ENCODE data around the gene PPDPF.

Gene PPDPF

GRCh38 chr20:63484651-63485403 is 35.7 kb upstream of the PPDPF start:
- no peaks in the 10 kb centered on the region for H3K36me3 ChIP-seq (ENCODE audit: insufficient read depth, low read length)
- H3K27ac ChIP-seq, result no peak overlapping the region
- no peaks in the 10 kb centered on the region for H3K9me3 ChIP-seq (ENCODE audit: low read depth, low read length)
- H3K9ac ChIP-seq (ENCODE audit: insufficient read length), result no peak overlapping the region
- no peak overlapping the region for H3K4me3 ChIP-seq
- no peak for TF ChIP-seq POLR2AphosphoS5 (IDR thresholded peaks at IDR 0.05; ENCODE audit: borderline replicate concordance, low read depth, low read length)
- no peak for DNase-seq (ENCODE audit: low read depth, low spot score)

GRCh38 chr20:63486300-63486855 is 34.2 kb upstream of the PPDPF start:
- H3K4me3 ChIP-seq, result no peak overlapping the region
- H3K36me3 ChIP-seq (ENCODE audit: insufficient read depth, low read length), result no peaks in the 10 kb centered on the region
- H3K9me3 ChIP-seq (ENCODE audit: low read depth, low read length), result no peaks in the 10 kb centered on the region
- DNase-seq (ENCODE audit: low read depth, low spot score), result no peak
- H3K27ac ChIP-seq, result no peak overlapping the region
- H3K9ac ChIP-seq (ENCODE audit: insufficient read length), result no peak overlapping the region
- TF ChIP-seq FOXP2 (optimal IDR thresholded peaks at IDR 0.05; ENCODE audit: control extremely low read depth, extremely low read length, insufficient read depth), result no peak
- TF ChIP-seq POLR2AphosphoS5 (IDR thresholded peaks at IDR 0.05; ENCODE audit: borderline replicate concordance, low read depth, low read length), result no peak
- no peak for TF ChIP-seq EZH2 (IDR thresholded peaks at IDR 0.05)

GRCh38 chr20:63487116-63487764 is 33.3 kb upstream of the PPDPF start:
- Histone ChIP-seq H3K9me3 (ENCODE audit: low read depth, low read length) (no peaks in the 10 kb centered on the region), H3K4me3 (no peak overlapping the region), H3K9ac (ENCODE audit: insufficient read length) (no peak overlapping the region), H3K27ac (no peak overlapping the region), H3K36me3 (ENCODE audit: insufficient read depth, low read length) (no peaks in the 10 kb centered on the region)
- no peak for TF ChIP-seq POLR2AphosphoS5 (IDR thresholded peaks at IDR 0.05; ENCODE audit: borderline replicate concordance, low read depth, low read length)
- no peak for TF ChIP-seq FOXP2 (optimal IDR thresholded peaks at IDR 0.05; ENCODE audit: control extremely low read depth, extremely low read length, insufficient read depth)
- TF ChIP-seq EZH2 (IDR thresholded peaks at IDR 0.05), result no peak
- no peak for DNase-seq (ENCODE audit: low read depth, low spot score)

GRCh38 chr20:63487781-63488241 is 32.8 kb upstream of the PPDPF start:
- H3K9ac ChIP-seq (ENCODE audit: insufficient read length), result no peak overlapping the region
- H3K9me3 ChIP-seq (ENCODE audit: low read depth, low read length), result no peaks in the 10 kb centered on the region
- no peaks in the 10 kb centered on the region for H3K36me3 ChIP-seq (ENCODE audit: insufficient read depth, low read length)
- H3K4me3 ChIP-seq, result no peak overlapping the region
- TF ChIP-seq POLR2AphosphoS5 (IDR thresholded peaks at IDR 0.05; ENCODE audit: borderline replicate concordance, low read depth, low read length) (no peak), FOXP2 (optimal IDR thresholded peaks at IDR 0.05; ENCODE audit: control extremely low read depth, extremely low read length, insufficient read depth) (no peak), EZH2 (IDR thresholded peaks at IDR 0.05) (no peak)
- H3K27ac ChIP-seq, result no peak overlapping the region
- no peak for DNase-seq (ENCODE audit: low read depth, low spot score)

- Histone ChIP-seq H3K36me3 (ENCODE audit: insufficient read depth, low read length) (no peaks in the 10 kb centered on the region), H3K9me3 (ENCODE audit: low read depth, low read length) (no peaks in the 10 kb centered on the region), H3K4me3 (no peak overlapping the region), H3K9ac (ENCODE audit: insufficient read length) (no peak overlapping the region), H3K27ac (no peak overlapping the region)
- no peak for DNase-seq (ENCODE audit: low read depth, low spot score)
- TF ChIP-seq POLR2AphosphoS5 (IDR thresholded peaks at IDR 0.05; ENCODE audit: borderline replicate concordance, low read depth, low read length), result no peak
- no peak for TF ChIP-seq FOXP2 (optimal IDR thresholded peaks at IDR 0.05; ENCODE audit: control extremely low read depth, extremely low read length, insufficient read depth)
- no peak for TF ChIP-seq EZH2 (IDR thresholded peaks at IDR 0.05)
These were observed 32.0 kb upstream of the PPDPF start for GRCh38 chr20:63488315-63489251.

- Histone ChIP-seq H3K27ac (no peak overlapping the region), H3K9ac (ENCODE audit: insufficient read length) (no peak overlapping the region), H3K36me3 (ENCODE audit: insufficient read depth, low read length) (no peaks in the 10 kb centered on the region), H3K9me3 (ENCODE audit: low read depth, low read length) (no peaks in the 10 kb centered on the region), H3K4me3 (no peak overlapping the region)
- no peak for DNase-seq (ENCODE audit: low read depth, low spot score)
- TF ChIP-seq EZH2 (IDR thresholded peaks at IDR 0.05), result no peak
These were observed 30.1 kb upstream of the PPDPF start for GRCh38 chr20:63490416-63490815.

GRCh38 chr20:63491078-63491477 is 29.5 kb upstream of the PPDPF start:
- no peaks in the 10 kb centered on the region for H3K36me3 ChIP-seq (ENCODE audit: insufficient read depth, low read length)
- no peak overlapping the region for H3K9ac ChIP-seq (ENCODE audit: insufficient read length)
- no peak overlapping the region for H3K27ac ChIP-seq
- TF ChIP-seq EZH2 (IDR thresholded peaks at IDR 0.05) (no peak), FOXP2 (optimal IDR thresholded peaks at IDR 0.05; ENCODE audit: control extremely low read depth, extremely low read length, insufficient read depth) (no peak), POLR2AphosphoS5 (IDR thresholded peaks at IDR 0.05; ENCODE audit: borderline replicate concordance, low read depth, low read length) (no peak)
- DNase-seq (ENCODE audit: low read depth, low spot score), result no peak
- no peaks in the 10 kb centered on the region for H3K9me3 ChIP-seq (ENCODE audit: low read depth, low read length)
- H3K4me3 ChIP-seq, result no peak overlapping the region

GRCh38 chr20:63491635-63492230 is 28.8 kb upstream of the PPDPF start:
- H3K9me3 ChIP-seq (ENCODE audit: low read depth, low read length), result no peaks in the 10 kb centered on the region
- no peaks in the 10 kb centered on the region for H3K36me3 ChIP-seq (ENCODE audit: insufficient read depth, low read length)
- no peak for DNase-seq (ENCODE audit: low read depth, low spot score)
- no peak overlapping the region for H3K4me3 ChIP-seq
- no peak overlapping the region for H3K27ac ChIP-seq
- H3K9ac ChIP-seq (ENCODE audit: insufficient read length), result no peak overlapping the region
- TF ChIP-seq POLR2AphosphoS5 (IDR thresholded peaks at IDR 0.05; ENCODE audit: borderline replicate concordance, low read depth, low read length) (no peak), EZH2 (IDR thresholded peaks at IDR 0.05) (no peak), FOXP2 (optimal IDR thresholded peaks at IDR 0.05; ENCODE audit: control extremely low read depth, extremely low read length, insufficient read depth) (no peak)

Data from SK-N-MC (cell line).